Smooth muscle cell of the brain vasculature (primary cell): ENCODE data around the gene PHF14.

Source experiments
- DNase-seq: peaks from one replicate; pipeline ENCODE4 v3.0.0-alpha.2; 2012; ENCODE audit warnings: low read depth, low spot score

Gene PHF14

GRCh38 chr7:11104578-11104977 lies 130.9 kb downstream of the PHF14 start:
- no peak for DNase-seq

- no peak for DNase-seq
These were observed 136.0 kb downstream of the PHF14 start for GRCh38 chr7:11109659-11110058.

GRCh38 chr7:11120068-11120664 lies 146.5 kb downstream of the PHF14 start:
- DNase-seq = no peak

GRCh38 chr7:11120675-11121220 lies 147.1 kb downstream of the PHF14 start:
- no peak for DNase-seq

- no peak for DNase-seq
These were observed 151.3 kb downstream of the PHF14 start for GRCh38 chr7:11124856-11125559.

GRCh38 chr7:11127114-11127785 lies 153.6 kb downstream of the PHF14 start:
- DNase-seq = no peak

- DNase-seq = no peak
These were observed 154.3 kb downstream of the PHF14 start for GRCh38 chr7:11127988-11128387.

GRCh38 chr7:11128498-11128897 lies 154.8 kb downstream of the PHF14 start:
- no peak for DNase-seq

- peak; percentile 10 for DNase-seq
These were observed 156.3 kb downstream of the PHF14 start for GRCh38 chr7:11130012-11130411.

- DNase-seq = no peak
These were observed 156.9 kb downstream of the PHF14 start for GRCh38 chr7:11130601-11131000.

- DNase-seq = no peak
These were observed 159.8 kb downstream of the PHF14 start for GRCh38 chr7:11133436-11133959.

GRCh38 chr7:11135573-11135972 lies 161.9 kb downstream of the PHF14 start:
- DNase-seq = no peak

- no peak for DNase-seq
These were observed 167.9 kb downstream of the PHF14 start for GRCh38 chr7:11141541-11141940.

- DNase-seq = no peak
These were observed 180.0 kb downstream of the PHF14 start for GRCh38 chr7:11153694-11154093.

GRCh38 chr7:11155883-11156282 lies 182.2 kb downstream of the PHF14 start:
- DNase-seq = no peak

GRCh38 chr7:11161499-11161898 lies 187.8 kb downstream of the PHF14 start:
- DNase-seq = no peak

GRCh38 chr7:11163220-11163619 lies 189.5 kb downstream of the PHF14 start:
- no peak for DNase-seq

GRCh38 chr7:11166051-11166450 lies 192.4 kb downstream of the PHF14 start:
- no peak for DNase-seq

- no peak for DNase-seq
These were observed 195.0 kb downstream of the PHF14 start for GRCh38 chr7:11168650-11169170.

- DNase-seq = no peak
These were observed 196.5 kb downstream of the PHF14 start for GRCh38 chr7:11170175-11170574.

- no peak for DNase-seq
These were observed 197.3 kb downstream of the PHF14 start for GRCh38 chr7:11170863-11171568.
